DND-41 (cell line): Measurements from ENCODE around the gene GAB1.

ENCODE experiments used
- ATAC-seq: fragments of 200-7000 bp; cut with Tn5 transposase; 3 replicates; pipeline ENCODE4 v1.9.1; 2021; ENCODE audit warnings: low read depth; ENCODE audit not compliant: insufficient read depth
- DNase-seq: peaks from one replicate; pipeline ENCODE4 v3.0.0-alpha.2; 2020
- H2AFZ ChIP-seq: 2 replicates; pipeline ENCODE4 v1.6.0; 2012; ENCODE audit warnings: low read depth, low read length
- H3K27ac ChIP-seq: 2 replicates; pipeline ENCODE4 v1.5.1; 2012; ENCODE audit warnings: low read length, inconsistent platforms
- H3K27me3 ChIP-seq: fragments of 200-600 bp; sonication (generic); 2 replicates; pipeline ENCODE4 v1.6.0; 2012; ENCODE audit warnings: low read length, mild to moderate bottlenecking, inconsistent platforms; ENCODE audit not compliant: insufficient read depth, poor library complexity
- H3K36me3 ChIP-seq: 2 replicates; pipeline ENCODE4 v1.5.1; 2012; ENCODE audit warnings: low read length, inconsistent platforms; ENCODE audit not compliant: insufficient read depth
- H3K4me1 ChIP-seq: 2 replicates; pipeline ENCODE4 v1.5.1; 2012; ENCODE audit warnings: mild to moderate bottlenecking, low read length; ENCODE audit not compliant: insufficient read depth
- H3K4me2 ChIP-seq: 2 replicates; pipeline ENCODE4 v1.6.0; 2012; ENCODE audit warnings: mild to moderate bottlenecking, moderate library complexity, low read length, inconsistent platforms; ENCODE audit not compliant: insufficient read depth
- H3K4me3 ChIP-seq, 2 experiments: fragments of 200-600 bp in 1 of 2; shearing (Covaris generic) in 1 of 2; 2 replicates each; pipeline ENCODE4 v1.5.1; 2012 to 2016; ENCODE audit warnings: inconsistent platforms in 2 of 2, low read length in 2 of 2, mild to moderate bottlenecking in 2 of 2, low read depth in 1 of 2, moderate library complexity in 1 of 2
- H3K79me2 ChIP-seq: 2 replicates; pipeline ENCODE4 v1.6.0; 2012; ENCODE audit warnings: low read length, inconsistent platforms; ENCODE audit not compliant: insufficient read depth
- H3K9ac ChIP-seq: 2 replicates; pipeline ENCODE4 v1.6.0; 2012; ENCODE audit warnings: low read depth, mild to moderate bottlenecking, inconsistent platforms, low read length, moderate library complexity
- H3K9me3 ChIP-seq: 2 replicates; pipeline ENCODE4 v1.5.1; 2012; ENCODE audit warnings: low read length, moderate library complexity, mild to moderate bottlenecking, inconsistent platforms; ENCODE audit not compliant: insufficient read depth, severe bottlenecking
- H4K20me1 ChIP-seq: 2 replicates; pipeline ENCODE4 v1.6.0; 2012; ENCODE audit warnings: low read length; ENCODE audit not compliant: insufficient read depth
- CTCF ChIP-seq: IDR thresholded peaks from 2 replicates; pipeline ENCODE4 v1.5.1; 2012; ENCODE audit warnings: borderline replicate concordance, low read length, moderate library complexity, mild to moderate bottlenecking; ENCODE audit not compliant: poor library complexity, severe bottlenecking; ENCODE audit errors: extremely low read depth
- EZH2 ChIP-seq: IDR thresholded peaks from 3 replicates; pipeline ENCODE4 v1.6.1; 2012; ENCODE audit warnings: borderline replicate concordance, low read depth, mild to moderate bottlenecking, moderate library complexity, low read length, inconsistent platforms; ENCODE audit not compliant: severe bottlenecking

GAB1 gene

GRCh38 chr4:143411527-143412419 lies 75.1 kb downstream of the GAB1 start:
- no peaks in the 10 kb centered on the region for H3K4me1 ChIP-seq
- ATAC-seq (no peak), DNase-seq (no peak)
- H3K27me3 ChIP-seq = peaks cover 4% of the 10 kb centered on the region
- H3K9me3 ChIP-seq = no peaks in the 10 kb centered on the region
- H3K9ac ChIP-seq = no peak overlapping the region
- no peak overlapping the region for H3K4me2 ChIP-seq
- H3K27ac ChIP-seq = no peak overlapping the region
- no peaks in the 10 kb centered on the region for H3K79me2 ChIP-seq
- H4K20me1 ChIP-seq = no peaks in the 10 kb centered on the region
- no peak overlapping the region for H3K4me3 ChIP-seq
- no peak for TF ChIP-seq CTCF
- TF ChIP-seq EZH2 = no peak
- no peaks in the 10 kb centered on the region for H3K36me3 ChIP-seq
- H2AFZ ChIP-seq = no peak overlapping the region

GRCh38 chr4:143412420-143412758 lies 75.7 kb downstream of the GAB1 start:
- Histone ChIP-seq H3K36me3 (no peaks in the 10 kb centered on the region), H3K27me3 (peaks cover 4% of the 10 kb centered on the region), H3K4me3 (no peak overlapping the region), H3K9ac (no peak overlapping the region), H2AFZ (no peak overlapping the region), H4K20me1 (no peaks in the 10 kb centered on the region), H3K4me1 (no peaks in the 10 kb centered on the region), H3K79me2 (no peaks in the 10 kb centered on the region), H3K27ac (no peak overlapping the region), H3K4me2 (no peak overlapping the region), H3K9me3 (no peaks in the 10 kb centered on the region)
- no peak for DNase-seq
- ATAC-seq = no peak
- TF ChIP-seq CTCF (no peak), EZH2 (no peak)

GRCh38 chr4:143417679-143418403 lies 81.2 kb downstream of the GAB1 start:
- no peaks in the 10 kb centered on the region for H3K4me1 ChIP-seq
- no peak overlapping the region for H2AFZ ChIP-seq
- H3K79me2 ChIP-seq = no peaks in the 10 kb centered on the region
- no peak overlapping the region for H3K4me2 ChIP-seq
- TF ChIP-seq EZH2 = no peak
- no peak for TF ChIP-seq CTCF
- no peaks in the 10 kb centered on the region for H4K20me1 ChIP-seq
- ATAC-seq (no peak), DNase-seq (no peak)
- H3K9ac ChIP-seq = no peak overlapping the region
- no peaks in the 10 kb centered on the region for H3K36me3 ChIP-seq
- no peak overlapping the region for H3K4me3 ChIP-seq
- H3K9me3 ChIP-seq = no peaks in the 10 kb centered on the region
- H3K27me3 ChIP-seq = peaks cover 2% of the 10 kb centered on the region
- H3K27ac ChIP-seq = no peak overlapping the region
